GM04503 (cell line): ENCODE results near the gene IGF2BP2.
"Not testable (repeated sequence)": the region's sequence is repeated elsewhere in the genome, so short reads cannot be mapped to it uniquely, and the experiment has no call there.

ENCODE experiments used
- DNase-seq: peaks from one replicate; pipeline ENCODE4 v3.0.0-alpha.2; 2012; ENCODE audit warnings: low read depth

Gene IGF2BP2

DNA sequence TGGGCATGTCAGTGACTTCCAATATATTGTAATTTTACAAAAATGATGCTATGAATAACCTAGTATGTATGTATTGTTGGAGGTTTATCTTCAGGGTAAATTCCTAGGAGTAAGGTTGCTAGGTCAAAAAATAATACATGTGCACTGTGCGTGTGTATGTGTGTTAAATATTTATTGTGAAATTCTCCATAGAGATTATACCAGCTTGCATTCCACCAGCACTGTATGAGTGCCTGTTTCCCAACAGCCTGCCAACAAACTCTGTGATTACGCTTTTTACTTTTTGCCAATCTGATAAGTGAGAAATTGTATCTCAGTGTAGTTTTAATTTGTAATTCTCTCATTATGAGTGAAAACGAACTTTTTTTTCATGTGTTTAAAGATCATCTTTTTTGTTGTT, 12.6 kb upstream of the IGF2BP2 start:
- DNase-seq, result no peak

DNA sequence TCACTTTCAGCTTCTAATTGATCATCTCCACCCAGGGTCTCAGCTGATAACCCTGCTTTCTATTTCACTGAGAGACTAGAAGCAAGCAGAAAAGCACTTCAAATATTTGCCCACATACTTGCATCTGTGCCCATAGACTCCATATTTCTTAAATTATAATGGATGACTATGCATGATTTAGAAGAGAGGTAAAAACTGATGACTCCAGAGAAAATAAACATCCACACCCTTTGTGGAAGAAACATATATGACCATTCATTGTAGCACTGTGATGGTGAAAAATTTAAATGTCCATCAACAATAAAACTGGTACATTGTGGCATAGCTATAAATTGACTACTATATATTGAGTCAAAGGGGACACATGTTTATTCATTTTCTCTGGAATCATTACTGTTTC, 7.1 kb upstream of the IGF2BP2 start:
- DNase-seq, result no peak

DNA sequence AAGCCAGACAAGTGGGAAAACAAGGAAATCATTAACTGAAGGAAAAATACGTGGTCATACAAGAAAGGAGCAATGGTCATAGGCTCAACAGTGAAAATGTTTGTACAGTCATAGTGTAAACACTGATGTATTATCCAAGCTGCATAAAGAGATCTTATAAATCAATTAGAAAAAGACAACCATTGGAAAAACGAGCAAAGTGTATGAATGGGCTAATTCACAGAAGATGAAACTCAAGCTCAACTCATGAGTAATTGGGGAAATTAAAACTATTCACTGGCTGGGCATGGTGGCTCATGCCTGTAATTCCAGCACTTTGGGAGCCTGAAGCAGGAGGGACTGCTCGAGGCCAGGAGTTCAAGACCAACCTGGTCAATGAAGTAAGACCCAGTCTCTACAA, 6.4 kb upstream of the IGF2BP2 start:
- DNase-seq, result no peak

DNA sequence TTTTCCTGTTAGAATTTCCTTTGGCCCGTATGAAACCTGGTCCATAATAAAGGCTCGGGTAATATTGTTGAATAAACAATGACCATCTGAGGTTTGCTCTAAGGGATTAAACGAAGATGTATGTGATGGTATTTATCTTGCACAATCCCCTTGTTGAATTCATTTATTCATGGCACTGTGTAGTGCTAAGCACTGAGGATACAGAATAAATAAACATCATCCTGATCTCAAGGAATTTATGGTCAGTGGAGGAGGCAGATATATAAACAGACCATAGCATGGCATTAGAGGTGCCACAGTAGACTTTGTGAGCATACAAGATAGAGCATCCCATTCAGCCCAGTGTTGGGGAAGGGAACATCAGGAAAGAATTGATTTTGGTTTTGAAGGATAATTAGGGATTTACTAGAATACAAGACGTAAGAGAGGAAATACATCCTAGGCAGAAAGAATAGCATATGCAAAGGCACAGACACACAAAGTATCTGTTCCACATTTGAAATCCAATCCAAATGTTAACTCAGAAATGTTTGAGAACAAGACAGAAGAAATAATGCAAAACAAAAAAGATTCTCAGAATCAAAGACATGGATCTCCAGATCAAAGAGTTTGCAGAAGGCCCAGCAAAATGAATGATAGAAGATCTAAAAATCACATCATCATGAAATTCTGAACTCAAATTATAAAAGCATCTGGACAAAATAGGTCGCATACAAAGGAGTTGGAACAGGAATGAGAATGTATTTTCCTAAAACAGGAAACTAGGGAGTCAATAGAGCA, 5.4 kb upstream of the IGF2BP2 start:
- DNase-seq, result no peak

GRCh38 chr3:185828755-185829154, 3.9 kb upstream of the IGF2BP2 start:
- DNase-seq, result no peak

DNA sequence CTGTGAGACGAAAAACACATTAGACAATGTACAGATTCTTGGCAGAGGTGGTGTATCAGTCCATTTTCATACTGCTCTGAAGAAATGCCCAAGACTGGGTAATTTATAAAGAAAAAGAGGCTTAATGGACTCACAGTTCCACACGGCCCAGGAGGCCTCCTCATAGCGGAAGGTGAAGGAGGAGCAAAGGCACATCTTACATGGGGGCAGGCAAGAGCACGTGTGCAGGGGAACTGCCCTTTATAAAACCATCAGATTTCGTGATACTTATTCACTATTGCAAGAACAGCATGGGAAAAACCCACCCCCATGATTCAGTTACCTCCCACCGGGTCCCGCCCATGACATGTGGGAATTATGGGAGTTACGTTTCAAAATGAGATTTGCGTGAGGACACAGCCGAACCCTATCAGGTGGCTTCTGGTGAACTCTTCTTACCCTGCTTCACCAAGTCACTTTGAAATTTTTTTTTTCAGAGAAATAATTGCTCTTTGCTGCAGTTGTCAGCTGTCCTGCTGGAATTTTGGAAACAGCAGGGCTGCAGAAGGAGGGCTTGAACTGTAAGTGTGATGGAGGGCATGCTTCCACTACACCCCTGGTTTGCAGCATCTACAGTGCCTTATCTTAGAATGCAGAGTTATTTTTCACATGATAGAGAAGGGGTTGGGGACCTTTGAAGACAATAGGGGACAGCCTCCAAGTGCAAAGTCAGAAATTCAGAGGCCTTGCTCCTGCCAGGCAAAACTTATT, 2.9 kb upstream of the IGF2BP2 start:
- no peak for DNase-seq

DNA sequence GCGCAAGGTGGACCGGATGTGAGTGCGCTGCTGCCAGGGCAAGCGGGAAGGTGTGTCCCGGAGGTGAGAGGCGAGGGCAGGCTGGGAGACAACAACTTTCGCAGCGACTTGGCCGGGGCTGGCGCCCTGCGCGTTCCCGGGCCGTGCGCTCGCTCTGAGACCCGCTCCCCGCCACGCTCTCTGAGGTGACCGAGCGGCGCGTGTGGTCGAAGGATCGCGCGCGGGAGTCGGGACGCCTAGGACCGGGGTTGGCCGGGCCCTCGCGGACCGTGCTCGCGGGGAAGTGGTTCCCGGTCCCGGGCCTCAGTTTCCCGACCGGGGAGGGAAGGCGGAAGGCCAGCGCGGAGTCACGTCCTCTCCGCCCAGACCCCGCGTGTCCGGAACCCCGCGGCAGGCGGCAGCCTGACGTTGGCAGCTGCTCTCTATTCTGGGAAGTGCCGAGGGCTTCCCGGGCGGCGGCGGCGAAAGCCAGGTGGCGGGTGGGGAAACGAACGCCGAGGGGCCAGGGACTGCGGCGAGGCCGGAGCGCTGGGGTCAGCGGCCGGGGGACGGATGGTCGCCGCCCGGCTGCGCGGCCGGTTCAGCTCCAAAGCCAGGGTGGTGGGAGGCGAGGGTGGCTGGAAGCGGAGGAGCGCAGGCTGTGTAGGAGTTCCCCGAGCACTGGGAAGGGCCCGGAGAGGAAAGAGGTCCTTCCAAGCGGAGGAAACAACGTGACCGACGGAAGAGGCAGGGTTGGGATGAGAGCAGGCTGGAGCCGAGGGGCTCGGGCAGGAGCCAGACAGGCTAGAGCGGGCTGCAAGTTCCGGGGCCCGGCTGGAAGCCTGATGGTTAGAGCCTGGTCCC, 1.0 kb upstream of the IGF2BP2 start:
- DNase-seq, result no peak

DNA sequence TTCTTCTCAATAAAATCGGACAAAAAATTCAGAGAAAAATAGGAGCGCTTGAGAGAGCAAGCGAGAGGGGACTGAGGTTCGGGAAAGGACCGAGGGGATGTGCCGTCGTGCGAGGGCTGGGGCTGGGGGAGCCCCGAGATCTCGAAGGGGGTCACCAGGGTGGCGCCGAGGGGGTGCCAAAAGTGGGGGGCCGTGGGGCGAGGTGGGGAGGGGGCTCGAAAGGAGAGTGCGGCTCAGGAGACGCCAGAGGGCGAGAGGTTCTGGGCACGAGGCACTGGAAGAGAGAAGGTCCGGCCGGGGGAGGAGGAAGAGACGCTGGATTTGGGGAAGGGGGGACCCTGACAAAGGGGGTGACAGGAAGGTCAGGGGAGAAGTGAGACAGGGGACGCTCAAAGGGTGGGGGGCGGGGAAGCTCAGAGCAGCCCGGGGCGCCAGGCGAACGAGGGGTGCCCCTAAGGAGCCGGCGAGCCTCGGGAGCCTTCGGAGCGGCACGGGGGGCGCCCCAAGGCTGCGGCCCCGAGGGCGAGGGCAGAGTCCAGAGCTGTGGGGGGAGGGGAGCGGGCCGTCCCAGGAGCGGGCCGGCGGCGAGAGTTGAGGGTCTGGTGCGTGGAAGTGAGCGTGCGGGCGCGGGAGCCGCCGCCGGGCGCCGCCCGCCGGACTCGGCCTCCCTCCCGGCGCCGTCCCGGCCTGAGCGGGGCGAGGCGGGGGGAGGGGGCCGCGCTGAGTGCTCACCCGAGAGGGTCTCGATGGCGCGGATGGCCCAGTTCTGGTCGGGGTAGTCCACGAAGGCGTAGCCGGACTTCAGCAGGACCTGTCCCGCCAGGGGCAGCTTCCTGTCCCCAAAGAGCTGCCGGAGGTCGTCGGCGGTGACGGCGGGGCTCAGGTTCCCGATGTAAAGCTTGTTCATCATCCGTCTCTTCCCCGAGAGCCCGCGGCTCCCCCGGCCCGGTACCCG, 514 bp downstream of the IGF2BP2 start:
- DNase-seq, result no peak

- DNase-seq, result no peak
These were observed 1.5 kb downstream of the IGF2BP2 start for GRCh38 chr3:185823078-185824044.

DNA sequence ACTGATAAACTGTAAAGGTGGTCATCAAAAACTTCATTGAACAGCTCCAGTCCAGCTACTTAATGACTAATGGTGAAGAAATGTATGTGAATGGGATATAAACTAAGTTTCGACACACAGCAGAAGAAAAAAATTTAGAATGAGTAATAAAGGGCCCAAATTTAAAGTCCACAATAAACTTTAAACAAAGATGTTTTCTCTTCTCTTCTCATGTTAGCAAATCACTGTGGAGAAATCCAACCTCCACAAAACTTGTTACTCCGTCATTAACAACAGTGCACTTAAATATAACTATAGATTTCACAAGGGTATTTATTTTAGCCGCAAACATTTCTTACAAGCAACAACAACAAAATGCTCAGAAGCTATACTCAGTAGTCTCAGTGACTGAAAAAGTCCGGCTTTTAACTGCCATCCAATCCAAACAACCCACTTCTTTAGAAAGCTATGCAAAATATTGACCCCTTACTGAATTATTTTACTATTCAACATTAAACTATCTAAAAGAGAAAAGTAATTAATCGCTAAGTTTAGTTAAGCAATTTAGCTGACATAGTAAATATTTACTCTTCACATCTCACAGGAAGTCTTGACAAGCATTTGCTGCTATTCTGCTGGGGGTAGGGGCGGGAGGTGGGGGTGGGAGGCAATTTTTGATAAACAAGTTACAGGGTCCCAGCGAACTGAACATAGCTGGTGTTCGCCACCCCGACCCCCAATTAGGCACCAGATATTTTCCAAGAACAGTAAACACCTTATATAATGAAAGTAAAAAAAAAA, 2.4 kb downstream of the IGF2BP2 start:
- DNase-seq, result peak; percentile 45

DNA sequence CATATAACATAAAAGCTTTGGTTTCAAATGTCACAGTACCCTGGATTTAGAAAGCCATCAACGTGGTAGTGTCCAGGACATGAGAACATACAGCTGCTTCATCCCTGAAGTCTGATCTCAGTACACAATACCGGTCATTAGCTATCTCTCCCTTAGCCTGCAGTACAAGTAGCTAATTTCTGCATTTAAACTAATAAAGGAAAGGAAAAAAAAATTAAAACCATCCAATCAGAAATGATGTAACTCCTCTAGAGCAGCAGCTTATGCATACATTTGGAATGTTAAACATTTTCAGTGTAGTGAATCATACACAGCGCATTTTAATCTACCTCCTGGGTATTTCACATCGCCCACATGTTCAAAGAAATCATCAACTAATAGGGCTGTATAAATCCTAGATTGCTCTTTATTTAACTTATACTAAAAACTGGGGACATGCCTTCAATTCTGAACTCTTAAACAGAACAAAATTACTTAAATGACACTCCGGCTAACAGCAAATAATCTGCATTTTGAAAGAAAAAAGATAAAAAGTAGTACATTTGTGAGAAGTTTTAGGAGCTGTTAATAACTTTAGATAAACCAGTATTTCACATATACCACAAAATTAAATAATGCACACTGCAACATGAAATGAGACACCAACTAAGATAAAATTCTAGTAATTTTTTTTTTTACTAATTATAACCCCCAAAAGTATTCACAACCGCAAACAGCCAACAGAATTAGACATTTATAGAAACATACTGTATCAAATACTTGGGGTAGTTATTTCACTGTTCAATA, 3.7 kb downstream of the IGF2BP2 start:
- peak; percentile 67 for DNase-seq

DNA sequence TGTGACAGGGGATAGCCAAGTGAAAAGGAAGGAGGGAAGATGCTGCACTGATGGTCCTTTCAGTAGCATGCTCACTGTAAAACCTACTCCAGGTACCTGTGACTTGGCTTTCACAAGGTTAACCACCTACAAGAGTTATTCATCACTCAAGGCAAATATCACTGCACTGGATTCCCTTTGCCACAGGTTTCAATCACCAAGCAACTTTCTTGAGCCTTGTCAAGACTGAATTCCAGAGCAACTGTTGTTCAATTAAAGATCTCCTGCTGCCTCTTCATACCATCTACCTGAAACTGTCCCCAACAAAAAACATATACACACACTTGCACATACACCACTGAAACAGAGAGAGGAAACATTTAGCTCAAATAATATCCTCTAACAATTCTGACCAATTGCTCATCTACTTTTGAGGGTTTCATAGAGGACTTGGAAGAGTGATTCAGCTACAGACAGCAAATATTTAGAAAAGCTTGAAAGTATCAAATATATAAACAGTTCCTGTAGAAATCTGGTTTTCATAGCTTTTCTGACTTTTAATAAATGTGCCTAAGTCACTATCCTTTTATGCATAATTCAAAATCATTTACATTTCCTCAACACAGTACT, 6.5 kb downstream of the IGF2BP2 start:
- no peak for DNase-seq

GRCh38 chr3:185815391-185816282, 9.2 kb downstream of the IGF2BP2 start:
- DNase-seq, result no peak

- no peak for DNase-seq
These were observed 11.1 kb downstream of the IGF2BP2 start for GRCh38 chr3:185813691-185814215.

GRCh38 chr3:185813205-185813604, 11.6 kb downstream of the IGF2BP2 start:
- no peak for DNase-seq

DNA sequence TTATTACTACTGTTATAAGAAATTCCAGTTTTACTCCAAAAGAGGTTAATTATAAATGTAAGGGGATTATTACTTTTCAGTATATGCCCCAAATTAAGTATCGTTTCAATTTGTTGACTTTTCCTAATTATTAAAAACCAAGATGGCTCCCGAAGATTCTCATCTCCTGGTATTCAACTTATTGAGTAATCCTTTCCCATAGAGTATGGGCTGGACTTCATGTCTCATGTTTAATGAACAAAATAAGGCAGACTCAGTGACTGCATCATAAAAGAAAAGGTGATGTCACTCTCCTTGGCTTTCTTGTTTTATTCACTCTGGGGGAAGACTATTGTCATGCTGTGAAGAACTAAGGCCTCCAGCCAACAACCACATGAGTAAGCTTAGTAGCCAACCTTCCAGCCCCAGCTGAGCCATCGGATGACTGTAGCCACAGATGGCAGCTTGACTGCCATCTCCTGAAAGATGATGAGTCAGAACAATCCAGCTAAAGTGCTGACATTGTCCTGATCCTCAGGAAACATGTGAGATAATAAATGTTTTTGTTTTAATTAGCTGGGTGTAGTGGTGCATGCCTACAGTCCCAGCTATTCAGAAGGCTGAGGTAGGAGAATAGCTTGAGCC, 17.3 kb downstream of the IGF2BP2 start:
- peak; percentile 61 for DNase-seq

DNA sequence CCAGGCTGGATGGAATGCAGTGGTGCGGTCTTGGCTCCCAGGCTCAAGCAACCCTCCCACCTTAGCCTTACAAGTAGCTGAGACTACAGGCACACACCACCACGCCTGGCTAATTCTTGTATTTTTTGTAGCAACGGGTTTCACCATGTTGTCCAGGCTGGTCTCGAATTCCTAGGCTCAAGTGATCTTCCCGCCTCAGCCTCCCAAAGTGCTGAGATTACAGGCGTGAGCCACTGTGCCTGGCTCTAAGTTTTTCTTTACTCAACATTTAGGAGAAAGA, 26.1 kb downstream of the IGF2BP2 start:
- not testable (repeated sequence) for DNase-seq
